Smooth muscle cell of the brain vasculature (primary cell): ENCODE results near the gene CMSS1.
"Not testable (repeated sequence)": the region's sequence is repeated elsewhere in the genome, so short reads cannot be mapped to it uniquely, and the experiment has no call there.

ENCODE experiments used
- DNase-seq: peaks from one replicate; pipeline ENCODE4 v3.0.0-alpha.2; 2012; ENCODE audit warnings: low read depth, low spot score

Gene CMSS1

GRCh38 chr3:100225883-100226282 lies 408.2 kb downstream of the CMSS1 start:
- DNase-seq: no peak

- no peak for DNase-seq
These were observed 409.2 kb downstream of the CMSS1 start for GRCh38 chr3:100226712-100227429.

- DNase-seq: no peak
These were observed 409.9 kb downstream of the CMSS1 start for GRCh38 chr3:100227511-100227921.

- DNase-seq: no peak
These were observed 410.6 kb downstream of the CMSS1 start for GRCh38 chr3:100228247-100228646.

- DNase-seq: not testable (repeated sequence)
These were observed 411.5 kb downstream of the CMSS1 start for GRCh38 chr3:100229188-100229587.

- no peak for DNase-seq
These were observed 413.0 kb downstream of the CMSS1 start for GRCh38 chr3:100230710-100231109.
